GM12878 (cell line): ENCODE measurements around the gene STK32B. TPM values are rescaled to one million over a fixed set of nuclear protein-coding genes. Genes with fewer than 3 reads are reported as not detected.
"Not testable (repeated sequence)": the region's sequence is repeated elsewhere in the genome, so short reads cannot be mapped to it uniquely, and the experiment has no call there.

Experiments
- ATAC-seq: fragments of 200-7000 bp; cut with Tn5 transposase; 3 replicates; pipeline ENCODE4 v1.9.1; 2020; ENCODE audit warnings: mild to moderate bottlenecking, moderate library complexity
- BruUV-seq: library from RNA; stranded (reverse); fragments of 400-500 nt; replicated peaks from 2 replicates; lab custom pipeline; 2021; lab: Mats Ljungman, UMichigan
- CTCF ChIA-PET: fragments of 300-600 bp; sonication (Branson Sonifier 250); formaldehyde crosslinking; extraction: SDS; loops from one replicate; lab custom pipeline; 2021; ENCODE audit warnings: inconsistent platforms; lab: Yijun Ruan, JAX
- POLR2A ChIA-PET: fragments of 350-600 bp; formaldehyde crosslinking; extraction: SDS; loops from one replicate; lab custom pipeline; 2021; ENCODE audit warnings: inconsistent platforms; lab: Charles Lee
- RAD21 ChIA-PET: fragments of 300-600 bp; sonication (Branson Sonifier 250); formaldehyde crosslinking; loops from one replicate; lab custom pipeline; 2023; ENCODE audit warnings: antibody characterized with exemption; ENCODE audit not compliant: unreplicated experiment; lab: Charles Lee
- SMC1A ChIA-PET: fragments of 300-600 bp; sonication (Branson Sonifier 250); formaldehyde crosslinking; loops from one replicate; lab custom pipeline; 2023; ENCODE audit not compliant: unreplicated experiment, uncharacterized antibody; lab: Charles Lee
- DNase-seq: peaks from one replicate; pipeline ENCODE4 v3.0.0-alpha.2; 2011; ENCODE audit warnings: low read depth, low spot score
- FAIRE-seq: peaks from 3 replicates; lab custom pipeline; 2011; peaks lifted over from hg19 to GRCh38; lab: Jason Lieb, UNC
- H2AFZ ChIP-seq: 2 replicates; pipeline ENCODE4 v1.6.0; 2011; ENCODE audit warnings: low read depth, low read length, control low read depth; ENCODE audit not compliant: control insufficient read depth
- H3K27ac ChIP-seq: 2 replicates; pipeline ENCODE4 v1.5.1; 2011; ENCODE audit warnings: control low read depth; ENCODE audit not compliant: control insufficient read depth, insufficient read depth
- H3K27me3 ChIP-seq, 2 experiments: replicated peaks in 1 of 2; 2 replicates each; pipeline versions ENCODE4 v1.6.0 to v1.6.1; 2011; ENCODE audit warnings: low read length in 1 of 2; ENCODE audit not compliant: control insufficient read depth in 2 of 2, insufficient read depth in 2 of 2
- H3K36me3 ChIP-seq, 2 experiments: 2 replicates each; pipeline ENCODE4 v1.5.1; 2011; ENCODE audit warnings: low read length in 1 of 2; ENCODE audit not compliant: control insufficient read depth in 2 of 2, insufficient read depth in 2 of 2
- H3K4me1 ChIP-seq: 2 replicates; pipeline ENCODE4 v1.6.1; 2011; ENCODE audit warnings: mild to moderate bottlenecking, low read length, moderate library complexity, mixed read lengths; ENCODE audit not compliant: control insufficient read depth, insufficient read depth
- H3K4me2 ChIP-seq: 2 replicates; pipeline ENCODE4 v1.6.0; 2011; ENCODE audit warnings: control low read depth; ENCODE audit not compliant: control insufficient read depth, insufficient read depth
- H3K4me3 ChIP-seq: fragments of 200-600 bp; sonication (generic); 2 replicates; pipeline ENCODE4 v1.5.1; 2016
- H3K79me2 ChIP-seq: 2 replicates; pipeline ENCODE4 v1.6.0; 2011; ENCODE audit warnings: low read length; ENCODE audit not compliant: control insufficient read depth, insufficient read depth
- H3K9ac ChIP-seq: 2 replicates; pipeline ENCODE4 v1.8.0; 2011; ENCODE audit warnings: low read length, control low read depth, mixed read lengths; ENCODE audit not compliant: control insufficient read depth, insufficient read depth
- H3K9me3 ChIP-seq: replicated peaks from 3 replicates; pipeline ENCODE4 v1.5.1; 2011; ENCODE audit warnings: mild to moderate bottlenecking, low read length; ENCODE audit not compliant: control insufficient read depth, insufficient read depth
- H4K20me1 ChIP-seq: 2 replicates; pipeline ENCODE4 v1.6.0; 2011; ENCODE audit not compliant: control insufficient read depth, insufficient read depth
- BRCA1 ChIP-seq: IDR thresholded peaks from 2 replicates; pipeline ENCODE4 v1.6.1; 2011; ENCODE audit warnings: low read depth, low read length, improper control_type of control experiment
- CBFB ChIP-seq: IDR thresholded peaks from 2 replicates; pipeline ENCODE4 v1.6.1; 2016; ENCODE audit warnings: antibody characterized with exemption, low read depth
- E4F1 ChIP-seq: fragments of 450-650 bp; IDR thresholded peaks from 2 replicates; pipeline ENCODE4 v1.6.1; 2018; ENCODE audit warnings: borderline replicate concordance, mild to moderate bottlenecking; ENCODE audit not compliant: partially characterized antibody
- ELK1 ChIP-seq: IDR thresholded peaks from 2 replicates; pipeline ENCODE4 v1.6.1; 2012; ENCODE audit warnings: low read depth, low read length, improper control_type of control experiment
- IRF4 ChIP-seq: IDR thresholded peaks from 2 replicates; pipeline ENCODE4 v1.6.1; 2011; ENCODE audit warnings: low read depth, low read length
- JUNB ChIP-seq: IDR thresholded peaks from 2 replicates; pipeline ENCODE4 v1.6.1; 2016; ENCODE audit warnings: antibody characterized with exemption, mild to moderate bottlenecking
- MXI1 ChIP-seq: fragments of 150-350 bp; IDR thresholded peaks from 2 replicates; pipeline ENCODE4 v1.6.1; 2011; ENCODE audit warnings: low read depth, mild to moderate bottlenecking, inconsistent platforms, low read length, improper control_type of control experiment
- NFXL1 ChIP-seq: fragments of 450-650 bp; IDR thresholded peaks from 2 replicates; pipeline ENCODE4 v1.6.1; 2017; ENCODE audit warnings: antibody characterized with exemption, mild to moderate bottlenecking, borderline replicate concordance
- NR2F1 ChIP-seq: fragments of 450-650 bp; conservative IDR thresholded peaks from 2 replicates; pipeline ENCODE4 v1.6.1; 2017; ENCODE audit warnings: mild to moderate bottlenecking
- NRF1 ChIP-seq: conservative IDR thresholded peaks from 2 replicates; pipeline ENCODE4 v1.6.1; 2011; ENCODE audit warnings: mild to moderate bottlenecking, low read depth, low read length, improper control_type of control experiment
- SP1 ChIP-seq: IDR thresholded peaks from one replicate; pipeline ENCODE4 v1.6.1; 2011; ENCODE audit warnings: low read depth, low read length
- SRF ChIP-seq, 2 experiments: IDR thresholded peaks; 2 replicates each; pipeline ENCODE4 v1.6.1; 2011; ENCODE audit warnings: low read depth in 2 of 2, low read length in 2 of 2, mild to moderate bottlenecking in 1 of 2, moderate library complexity in 1 of 2
- TCF3 ChIP-seq: IDR thresholded peaks from 2 replicates; pipeline ENCODE4 v1.6.1; 2012; ENCODE audit warnings: low read depth, mild to moderate bottlenecking, low read length, borderline replicate concordance; ENCODE audit not compliant: insufficient read depth
- USF2 ChIP-seq: IDR thresholded peaks from 2 replicates; pipeline ENCODE4 v1.6.1; 2011; ENCODE audit warnings: low read depth, low read length, improper control_type of control experiment, borderline replicate concordance
- ZNF217 ChIP-seq: fragments of 450-650 bp; IDR thresholded peaks from 2 replicates; pipeline ENCODE4 v1.6.1; 2017; ENCODE audit warnings: antibody characterized with exemption, mild to moderate bottlenecking
- ZNF24 ChIP-seq: fragments of 450-650 bp; IDR thresholded peaks from 2 replicates; pipeline ENCODE4 v1.6.1; 2017; ENCODE audit warnings: antibody characterized with exemption, mild to moderate bottlenecking
- ZZZ3 ChIP-seq: IDR thresholded peaks from 2 replicates; pipeline ENCODE4 v1.6.1; 2011; ENCODE audit warnings: low read depth; ENCODE audit not compliant: control insufficient read depth, insufficient read length
- WGBS: methylation state at CpG from one replicate; pipeline ENCODE4 v1.1.6; 2016; ENCODE audit warnings: low lambda C conversion rate; ENCODE audit not compliant: insufficient replicate concordance, insufficient coverage; ENCODE audit errors: missing lambda C conversion rate; 5-methylcytosine and 5-hydroxymethylcytosine counted together
- in situ Hi-C: fragments of 300-500 bp; cut with MboI; formaldehyde crosslinking; loops from 9 replicates; pipeline ENCODE4 v1.14.3; 2018; ENCODE audit warnings: mixed read lengths
- intact Hi-C: fragments of 100-400 bp; cut with micrococcal nuclease; formaldehyde crosslinking; loops from one replicate; pipeline ENCODE4 v1.14.2; 2022; ENCODE audit not compliant: unreplicated experiment
- polyA plus RNA-seq, 11 experiments: library from polyadenylated mRNA; depleted of rRNA in 4 of 11; unstranded in 6 of 11; stranded (reverse) in 5 of 11; fragments of >200 nt; fragmentation: Nextera tagmentation in 4 of 11; fragmentation: Illumina TruSeq in 1 of 11; extraction: Ambion mirVana in 4 of 11; extraction: Trizol in 1 of 11; gene quantifications; 1 replicate in 1 of 11; 2 replicates in 10 of 11; pipeline versions ENCODE4 v1.2.1 to v1.2.3, GENCODE V29; 2011 to 2016; ENCODE audit warnings: inconsistent platforms in 2 of 11, missing spikeins in 2 of 11, low read depth in 1 of 11
- total RNA-seq, 4 experiments: library from RNA; depleted of rRNA in 3 of 4; stranded (reverse); fragments of >200 nt in 3 of 4; fragmentation: Illumina TruSeq in 1 of 4; extraction: Trizol in 1 of 4; gene quantifications; 2 replicates each; pipeline versions ENCODE4 v1.2.1 to v1.2.3, GENCODE V29; 2013 to 2021

Gene STK32B
- total and polyA plus RNA-seq, 10 of the 15 experiments (the other 5 are each of a cell fraction or from before 2014, with no cell fraction given), result 0.04 to 0.12 (median 0.08) TPM; not detected in 7

- ChIA-PET POLR2A (no interaction called here), RAD21 (no interaction called here), CTCF (no interaction called here), SMC1A (no interaction called here)
- no TSS peak for BruUV-seq
- no peaks in the 10 kb centered on the region for H3K36me3 ChIP-seq
- no peaks in the 10 kb centered on the region for H3K79me2 ChIP-seq
- H3K4me2 ChIP-seq, result no peak overlapping the region
- no peak overlapping the region for H3K9ac ChIP-seq
- no peak for DNase-seq
- ATAC-seq, result no peak
- no peaks in the 10 kb centered on the region for H3K9me3 ChIP-seq
- H3K27ac ChIP-seq, result no peak overlapping the region
- no peak for FAIRE-seq
- no peaks in the 10 kb centered on the region for H3K4me1 ChIP-seq
- TF ChIP-seq ELK1, result no peak
- no peak for TF ChIP-seq JUNB
- TF ChIP-seq SRF (IDR thresholded peaks at IDR 0.05; ENCODE audit: low read depth in 2 of 2, low read length in 2 of 2), result no peak
- no peak for TF ChIP-seq IRF4
- no peak for TF ChIP-seq E4F1
- no peak for TF ChIP-seq USF2
- no peak for TF ChIP-seq NRF1
- TF ChIP-seq ZZZ3, result no peak
- TF ChIP-seq CBFB, result no peak
- no peak for TF ChIP-seq ZNF24
- TF ChIP-seq NR2F1, result no peak
- no peak for TF ChIP-seq BRCA1
- no peak for TF ChIP-seq TCF3
- TF ChIP-seq ZNF217, result no peak
- TF ChIP-seq NFXL1, result no peak
- no peak for TF ChIP-seq MXI1
- TF ChIP-seq SP1, result no peak
- WGBS, result 0% methylated on average over 4 of the region's 4 CpGs
- H3K27me3 ChIP-seq, result no peaks in the 10 kb centered on the region
- no peak overlapping the region for H2AFZ ChIP-seq
- intact Hi-C loops, result no loop called here
- H4K20me1 ChIP-seq, result no peaks in the 10 kb centered on the region
- in situ Hi-C loops, result no loop called here
- no peak overlapping the region for H3K4me3 ChIP-seq
These were observed 226.9 kb downstream of the STK32B start for GRCh38 chr4:5278213-5278612.

- WGBS, result 0% methylated on average over 1 of the region's 1 CpG
- H3K27ac ChIP-seq, H3K4me2 ChIP-seq, intact Hi-C loops, in situ Hi-C loops, FAIRE-seq, CTCF ChIA-PET, SMC1A ChIA-PET, H3K79me2 ChIP-seq, H3K36me3 ChIP-seq, H3K27me3 ChIP-seq, H3K9me3 ChIP-seq, H3K4me1 ChIP-seq, H3K4me3 ChIP-seq, H3K9ac ChIP-seq, H2AFZ ChIP-seq, RAD21 ChIA-PET, DNase-seq, BruUV-seq, POLR2A ChIA-PET, ATAC-seq, H4K20me1 ChIP-seq: not testable (repeated sequence)
These were observed 228.8 kb downstream of the STK32B start for GRCh38 chr4:5280069-5280468.
